Body of pancreas (tissue), 4 donors: ENCODE data around the gene METTL1. TPM values are rescaled to one million over a fixed set of nuclear protein-coding genes. Genes with fewer than 3 reads are reported as not detected.

ENCODE experiments used
- ATAC-seq: fragments of 150-250 bp; one replicate; pipeline ENCODE4 v1.9.1; 2016
- DNase-seq, 4 donors: peaks; one replicate each; pipeline ENCODE4 v3.0.0-alpha.2; 2019
- H3K27ac ChIP-seq, 4 donors: fragments of 200-600 bp; sonication (generic); 1 replicate in 3 of 4; 2 replicates in 1 of 4; pipeline versions ENCODE4 v1.5.1 to v1.6.1; 2016 to 2019; ENCODE audit warnings: mild to moderate bottlenecking in 1 of 4, mixed read lengths in 1 of 4, moderate library complexity in 1 of 4
- H3K27me3 ChIP-seq, 2 donors: fragments of 200-600 bp; sonication (generic); one replicate each; pipeline ENCODE4 v1.6.0; 2016; ENCODE audit warnings: mild to moderate bottlenecking in 1 of 2
- H3K36me3 ChIP-seq, 2 donors: fragments of 200-600 bp; sonication (generic); replicated peaks in 1 of 2; 2 replicates each; pipeline ENCODE4 v1.5.1; 2016; ENCODE audit warnings: low read depth in 2 of 2; ENCODE audit not compliant: insufficient read depth in 1 of 2
- H3K4me1 ChIP-seq: fragments of 200-600 bp; sonication (generic); one replicate; pipeline ENCODE4 v1.6.0; 2016
- H3K4me3 ChIP-seq, 2 donors: fragments of 200-600 bp; sonication (generic); 1 replicate in 1 of 2; 2 replicates in 1 of 2; pipeline ENCODE4 v1.5.1; 2016 to 2019
- H3K9me3 ChIP-seq, 3 donors: fragments of 200-600 bp; sonication (generic); 1 replicate in 2 of 3; 2 replicates in 1 of 3; pipeline ENCODE4 v1.5.1; 2016
- CTCF ChIP-seq, 7 experiments: fragments of 450-650 bp in 4 of 7; fragments of 200-600 bp in 3 of 7; sonication (generic) in 3 of 7; IDR thresholded peaks; one replicate each; pipeline ENCODE4 v1.5.1; 2016 to 2019; ENCODE audit warnings: antibody characterized with exemption in 7 of 7
- POLR2A ChIP-seq, 3 donors: fragments of 450-650 bp; IDR thresholded peaks; one replicate each; pipeline ENCODE4 v1.6.1; 2016; ENCODE audit warnings: antibody characterized with exemption in 3 of 3, mild to moderate bottlenecking in 2 of 3
- WGBS, 2 donors: methylation state at CpG; one replicate each; pipeline ENCODE4 v1.1.5; 2017; 5-methylcytosine and 5-hydroxymethylcytosine counted together
- intact Hi-C: fragments of 100-400 bp; cut with DNase I; formaldehyde crosslinking; loops from one replicate; pipeline ENCODE4 v1.15.1; 2023
- total RNA-seq, 2 donors: library from RNA; depleted of rRNA; stranded (reverse); fragments of >200 nt; gene quantifications; one replicate each; pipeline ENCODE4 v1.1.0, GENCODE V29; 2016

METTL1 gene
- total RNA-seq, 2 donors from 2014 or later: 16.1 to 23.1 TPM

GRCh38 chr12:57765698-57766463 is 6.0 kb downstream of the METTL1 start:
- Histone ChIP-seq H3K4me1 (peaks cover 38% of the 10 kb centered on the region), H3K27ac (peak overlapping the region in 1 of 4 donors; percentile 44), H3K36me3 (peaks cover 0 to 6% of the 10 kb centered on the region in 2 donors), H3K4me3 (peak overlapping the region; percentile 16 to 19), H3K9me3 (no peaks in the 10 kb centered on the region), H3K27me3 (no peaks in the 10 kb centered on the region)
- ATAC-seq: peak; percentile 22
- 2 to 6% methylated on average over 14 to 40 of the region's 40 CpGs for WGBS, 2 donors
- DNase-seq: peak in 2 of 4 donors; percentile 38
- TF ChIP-seq POLR2A (IDR thresholded peaks at IDR 0.05) (peak in 1 of 3 donors; percentile 9), CTCF (IDR thresholded peaks at IDR 0.05) (no peak)
- intact Hi-C loops: no loop called here

GRCh38 chr12:57765003-57765697 is 6.8 kb downstream of the METTL1 start:
- ATAC-seq (peak; percentile 51), DNase-seq (peak; percentile 42 to 54 (median 48))
- no peaks in the 10 kb centered on the region for H3K27me3 ChIP-seq
- peak overlapping the region; percentile 16 to 19 for H3K4me3 ChIP-seq
- WGBS, 2 donors: 0 to 3% methylated on average over 12 to 54 of the region's 60 CpGs
- TF ChIP-seq CTCF (IDR thresholded peaks at IDR 0.05) (peak in 4 of 7 experiments; percentile 5 to 16 (median 14)), POLR2A (IDR thresholded peaks at IDR 0.05) (peak; percentile 7 to 28 (median 18))
- peak overlapping the region; percentile 44 to 82 (median 64) for H3K27ac ChIP-seq
- H3K4me1 ChIP-seq: peaks cover 32% of the 10 kb centered on the region
- intact Hi-C loops: no loop called here
- H3K36me3 ChIP-seq: peaks cover 0 to 3% of the 10 kb centered on the region in 2 donors
- no peaks in the 10 kb centered on the region for H3K9me3 ChIP-seq

- Histone ChIP-seq H3K27me3 (no peaks in the 10 kb centered on the region), H3K4me3 (peak overlapping the region in 1 of 2 donors; percentile 16), H3K9me3 (no peaks in the 10 kb centered on the region), H3K4me1 (peaks cover 32% of the 10 kb centered on the region), H3K36me3 (no peaks in the 10 kb centered on the region), H3K27ac (peak overlapping the region; percentile 44 to 82 (median 64))
- TF ChIP-seq POLR2A (IDR thresholded peaks at IDR 0.05) (peak; percentile 56 to 89 (median 85)), CTCF (IDR thresholded peaks at IDR 0.05) (no peak)
- intact Hi-C loops: no loop called here
- ATAC-seq (peak; percentile 87), DNase-seq (peak; percentile 80 to 84 (median 82))
- 2 to 8% methylated on average over 12 to 17 of the region's 17 CpGs for WGBS, 2 donors
These were observed 7.3 kb downstream of the METTL1 start for GRCh38 chr12:57764662-57765002.

- TF ChIP-seq POLR2A (IDR thresholded peaks at IDR 0.05) (no peak), CTCF (IDR thresholded peaks at IDR 0.05) (no peak)
- Histone ChIP-seq H3K4me1 (peaks cover 32% of the 10 kb centered on the region), H3K27me3 (no peaks in the 10 kb centered on the region), H3K9me3 (no peaks in the 10 kb centered on the region), H3K36me3 (no peaks in the 10 kb centered on the region), H3K4me3 (no peak overlapping the region), H3K27ac (peak overlapping the region; percentile 44 to 82 (median 64))
- intact Hi-C loops: no loop called here
- 65 to 68% methylated on average over 6 of the region's 6 CpGs for WGBS, 2 donors
- DNase-seq (no peak), ATAC-seq (no peak)
These were observed 7.8 kb downstream of the METTL1 start for GRCh38 chr12:57763881-57764661.
